Hematopoietic multipotent progenitor cell treated with erythropoietin and hydrocortisone succinate and interleukin-3 and kit ligand, for 6 days (in vitro differentiated cells): ENCODE data around the gene MTMR12.
"Not testable (repeated sequence)": the region's sequence is repeated elsewhere in the genome, so short reads cannot be mapped to it uniquely, and the experiment has no call there.

Source experiments
- DNase-seq: peaks from one replicate; pipeline ENCODE4 v3.0.0-alpha.2; 2015

MTMR12 gene

GRCh38 chr5:32325062-32325461 lies 12.3 kb upstream of the MTMR12 start:
- no peak for DNase-seq

DNA sequence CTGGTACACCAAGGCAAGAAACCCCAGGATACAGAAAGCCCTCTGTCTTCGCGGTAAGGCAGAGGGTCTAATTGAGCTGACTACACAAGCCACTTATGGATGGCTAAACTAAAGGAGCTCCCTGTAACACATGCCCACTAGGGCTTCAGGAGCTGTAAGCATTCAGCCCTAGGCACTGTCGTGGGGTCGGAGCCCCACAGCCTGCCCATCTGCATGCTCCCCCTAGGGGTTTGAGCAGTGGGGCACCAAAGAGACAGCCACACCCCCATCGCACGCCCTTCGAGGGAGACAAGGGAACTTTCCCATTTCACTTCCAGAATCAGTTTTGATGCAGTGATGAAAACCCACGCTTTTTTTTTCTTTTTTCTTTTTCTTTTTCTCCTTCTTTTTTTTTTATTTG lies 11.0 kb upstream of the MTMR12 start:
- DNase-seq: no peak

GRCh38 chr5:32322882-32323281 lies 10.1 kb upstream of the MTMR12 start:
- DNase-seq: no peak

- DNase-seq: not testable (repeated sequence)
Observed at GRCh38 chr5:32321787-32322186, 9.0 kb upstream of the MTMR12 start.

- no peak for DNase-seq
Observed at GRCh38 chr5:32320576-32320975, 7.8 kb upstream of the MTMR12 start.

GRCh38 chr5:32319926-32320543 lies 7.3 kb upstream of the MTMR12 start:
- DNase-seq: no peak

DNA sequence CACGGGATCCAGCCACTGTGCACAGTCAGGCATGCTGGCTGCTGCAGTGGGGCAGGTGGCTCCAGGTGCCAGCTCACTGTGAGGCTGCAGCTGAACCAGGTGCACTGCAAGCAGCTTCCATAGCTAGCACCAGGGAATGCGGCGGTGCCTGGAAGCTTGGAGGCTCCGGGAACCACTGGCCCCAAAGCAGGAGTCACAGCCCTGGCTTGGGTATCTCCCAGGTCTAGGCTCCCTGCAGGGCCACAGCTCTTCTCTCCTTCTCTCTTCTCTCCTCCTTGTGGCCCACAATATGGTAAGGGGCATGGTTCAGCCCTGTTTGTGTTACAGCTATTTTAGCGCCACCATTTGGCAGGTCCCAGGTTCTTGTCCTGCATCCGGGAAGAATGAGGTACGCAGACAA lies 6.7 kb upstream of the MTMR12 start:
- DNase-seq: no peak

GRCh38 chr5:32317041-32317440 lies 4.3 kb upstream of the MTMR12 start:
- DNase-seq: no peak

DNA sequence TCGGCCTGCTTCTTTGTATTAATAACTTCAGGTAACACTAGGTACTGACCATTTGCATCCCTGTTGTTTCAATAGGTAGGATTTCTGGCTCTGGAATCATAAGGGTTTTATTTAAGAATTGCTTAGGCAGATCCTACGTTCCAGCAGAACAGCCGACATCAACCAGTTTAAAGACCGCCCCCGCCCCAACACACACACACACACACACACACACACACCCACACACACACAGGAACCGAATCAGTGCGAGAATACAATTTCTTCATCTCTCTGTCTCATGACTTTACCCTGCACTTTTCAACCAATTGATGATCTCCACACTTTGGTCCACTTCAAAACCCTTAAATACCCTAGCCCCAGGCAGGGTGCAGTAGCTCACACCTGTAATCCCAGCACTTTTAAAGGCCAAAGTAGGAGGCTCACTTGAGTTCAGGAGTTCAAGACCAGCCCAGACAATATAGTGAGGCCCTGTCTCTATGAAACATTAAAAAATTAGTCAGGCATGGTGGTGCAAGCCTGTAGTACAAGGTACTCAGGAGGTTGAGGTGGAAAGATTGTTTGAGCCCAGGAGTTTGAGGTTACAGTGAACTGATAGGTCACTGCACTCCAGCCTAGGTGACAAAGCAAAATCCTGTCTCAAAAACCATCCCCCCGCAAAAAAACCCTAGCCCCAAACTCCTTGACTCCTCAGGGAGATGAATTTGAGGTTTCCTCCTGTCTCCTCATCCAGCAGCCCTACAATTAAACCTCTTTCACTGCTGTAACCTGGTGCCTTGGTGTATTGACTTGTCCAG lies 2.7 kb upstream of the MTMR12 start:
- DNase-seq: no peak

DNA sequence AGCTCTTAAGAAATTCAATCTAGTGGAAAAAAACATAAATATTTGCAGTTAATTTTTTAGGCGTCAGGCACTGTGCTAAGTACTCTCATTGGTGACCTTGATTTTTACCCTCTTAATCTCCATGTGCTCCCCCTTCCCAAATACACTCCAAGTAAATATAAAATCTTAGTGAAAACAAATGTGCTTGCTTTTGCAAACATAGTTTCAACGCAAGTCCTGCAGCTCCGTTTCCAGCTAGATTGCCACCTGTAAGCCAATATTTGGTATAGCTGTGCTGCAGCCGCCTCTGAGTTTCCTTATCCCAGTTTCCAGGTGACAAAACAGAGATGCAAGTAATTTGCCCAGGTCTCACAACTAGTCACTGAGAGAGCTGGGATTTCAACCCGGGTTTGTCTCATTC lies 1.9 kb upstream of the MTMR12 start:
- no peak for DNase-seq

DNA sequence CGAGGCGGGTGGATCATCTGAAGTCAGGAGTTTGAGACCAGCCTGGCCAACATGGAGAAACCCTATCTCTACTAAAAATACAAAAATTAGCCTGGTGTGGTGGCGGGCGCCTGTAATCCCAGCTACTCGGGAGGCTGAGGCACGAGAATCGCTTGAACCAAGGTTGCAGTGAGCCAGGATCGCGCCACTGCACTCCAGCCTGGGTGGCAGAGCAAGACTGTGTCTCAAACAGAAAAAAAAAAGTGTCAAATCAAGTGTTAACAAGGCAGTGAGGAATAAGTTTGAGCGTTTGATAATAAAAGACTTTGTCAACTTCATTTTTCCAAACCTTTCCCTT lies 1.4 kb upstream of the MTMR12 start:
- DNase-seq: not testable (repeated sequence)

DNA sequence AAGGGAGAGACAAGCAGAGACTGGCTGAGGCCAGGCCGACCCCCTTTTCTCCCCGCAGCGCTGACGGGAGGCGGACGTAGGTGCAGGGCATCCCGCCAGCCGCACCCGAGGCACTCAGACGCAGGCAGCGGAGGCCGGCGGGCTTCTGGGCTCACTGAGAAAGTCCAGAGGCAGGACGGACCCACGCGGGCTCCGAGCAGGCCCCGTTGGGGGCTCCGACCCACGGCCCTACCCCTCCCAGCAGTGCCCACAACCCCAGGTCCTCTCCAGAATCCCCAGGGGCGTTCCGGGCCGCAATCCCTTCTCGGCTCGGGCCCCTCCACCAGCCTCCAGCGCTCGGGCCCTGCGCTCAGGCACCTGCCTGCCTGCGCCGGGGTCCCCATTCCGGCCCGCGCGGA lies 543 bp downstream of the MTMR12 start:
- DNase-seq: peak; percentile 75

- no peak for DNase-seq
Observed at GRCh38 chr5:32311404-32312196, 1.1 kb downstream of the MTMR12 start.

DNA sequence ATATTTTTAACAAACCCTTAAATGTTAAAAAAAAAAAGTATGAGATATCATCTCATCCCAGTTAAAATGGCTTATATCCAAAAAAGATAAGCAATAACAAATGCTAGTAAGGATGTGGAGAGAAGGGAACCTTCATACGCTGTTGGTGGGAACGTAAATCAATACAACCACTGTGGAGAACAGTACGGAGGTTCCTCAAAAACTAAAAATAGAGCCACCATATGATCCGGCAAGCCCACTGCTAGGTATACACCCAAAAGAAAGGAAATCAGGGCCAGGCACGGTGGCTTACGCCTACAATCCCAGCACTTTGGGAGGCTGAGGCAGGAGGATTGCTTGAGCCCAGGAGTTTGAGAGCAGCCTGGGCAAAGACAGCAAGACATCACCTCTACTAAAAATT lies 3.0 kb downstream of the MTMR12 start:
- no peak for DNase-seq

- DNase-seq: no peak
Observed at GRCh38 chr5:32308946-32309345, 3.8 kb downstream of the MTMR12 start.

- DNase-seq: no peak
Observed at GRCh38 chr5:32307769-32308194, 5.0 kb downstream of the MTMR12 start.

DNA sequence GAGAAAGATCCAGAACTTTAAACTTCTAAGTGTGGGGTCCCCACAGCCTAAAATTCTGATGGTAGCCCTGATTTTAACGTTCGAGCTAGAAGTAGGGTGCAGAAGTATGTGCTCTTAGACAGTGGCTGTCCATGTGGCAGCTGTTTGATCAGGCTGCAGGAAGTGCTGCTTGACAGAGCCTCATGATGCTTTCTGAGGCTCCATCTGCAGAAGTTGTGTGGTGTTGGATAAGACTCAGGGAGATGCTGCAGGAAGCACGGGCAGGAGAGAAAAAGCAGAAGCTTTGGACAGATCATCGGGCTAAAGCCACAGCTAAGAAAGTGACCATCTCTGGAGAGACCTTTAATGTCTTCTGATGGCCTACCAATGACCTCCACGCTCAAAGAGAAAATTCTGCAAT lies 8.1 kb downstream of the MTMR12 start:
- peak; percentile 65 for DNase-seq

- DNase-seq: no peak
Observed at GRCh38 chr5:32303755-32304120, 9.0 kb downstream of the MTMR12 start.

GRCh38 chr5:32302835-32303754 lies 9.6 kb downstream of the MTMR12 start:
- no peak for DNase-seq

GRCh38 chr5:32301891-32302290 lies 10.8 kb downstream of the MTMR12 start:
- no peak for DNase-seq

DNA sequence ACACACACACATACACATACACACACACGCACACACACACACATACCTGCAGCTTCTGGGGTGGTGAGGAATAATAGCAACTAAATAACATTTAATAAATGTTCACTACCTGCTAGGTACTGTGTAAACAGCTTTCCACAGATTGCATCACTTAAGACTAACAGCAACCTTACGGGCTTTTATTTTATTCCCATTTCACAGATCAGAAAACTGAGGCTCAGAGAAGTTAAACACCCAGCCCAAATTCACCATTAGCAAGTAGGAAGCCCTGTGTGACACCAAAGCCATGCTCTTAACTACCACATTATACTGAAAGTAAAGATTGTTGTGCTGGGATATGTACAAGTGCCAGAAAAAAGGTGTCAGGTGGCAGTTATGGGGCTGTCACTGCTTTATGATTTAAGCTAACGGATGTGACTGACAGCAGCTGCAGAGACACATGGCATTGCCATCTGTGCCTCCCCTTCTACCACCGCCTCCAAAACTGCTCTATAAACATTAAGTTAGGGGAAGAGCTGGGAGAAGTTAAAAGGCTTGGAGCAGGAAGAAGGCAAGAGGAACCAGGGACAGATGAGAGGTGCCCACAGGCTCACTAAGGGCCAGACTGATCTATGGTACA lies 13.6 kb downstream of the MTMR12 start:
- no peak for DNase-seq

DNA sequence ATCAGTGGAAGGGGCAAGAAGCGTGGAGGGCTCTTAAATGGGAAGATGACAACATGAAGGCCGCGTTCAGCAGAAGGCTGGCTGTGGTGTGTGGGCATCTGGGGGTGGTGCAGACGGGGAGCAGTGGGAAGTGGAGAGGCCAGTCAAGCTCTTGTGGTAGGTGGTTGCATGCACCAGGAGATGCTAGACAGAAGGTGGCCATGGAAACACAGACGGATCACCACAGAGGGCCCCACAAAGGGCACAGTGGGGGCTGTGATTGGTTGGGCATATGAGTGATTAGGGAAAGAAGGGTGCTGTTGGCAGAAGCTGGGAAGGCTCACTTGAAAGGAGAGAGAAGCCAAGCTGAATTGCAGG lies 14.7 kb downstream of the MTMR12 start:
- peak; percentile 62 for DNase-seq
